Fibroblast of mammary gland (primary cell): ENCODE data around the gene ANK2.

ENCODE experiments used
- DNase-seq: peaks from one replicate; pipeline ENCODE4 v3.0.0-alpha.2; 2010; ENCODE audit warnings: low read depth
- H3K4me3 ChIP-seq: 2 replicates; pipeline ENCODE4 v1.5.1; 2011; ENCODE audit warnings: low read depth, mild to moderate bottlenecking, low read length, moderate library complexity; ENCODE audit not compliant: control insufficient read depth
- TF ChIP-seq, protein P1 (sequence below): conservative IDR thresholded peaks from 2 replicates; pipeline ENCODE4 v1.5.1; 2011; ENCODE audit warnings: low read depth, low read length, inconsistent platforms; ENCODE audit not compliant: control insufficient read depth, insufficient read depth

The ANK2 gene

DNA sequence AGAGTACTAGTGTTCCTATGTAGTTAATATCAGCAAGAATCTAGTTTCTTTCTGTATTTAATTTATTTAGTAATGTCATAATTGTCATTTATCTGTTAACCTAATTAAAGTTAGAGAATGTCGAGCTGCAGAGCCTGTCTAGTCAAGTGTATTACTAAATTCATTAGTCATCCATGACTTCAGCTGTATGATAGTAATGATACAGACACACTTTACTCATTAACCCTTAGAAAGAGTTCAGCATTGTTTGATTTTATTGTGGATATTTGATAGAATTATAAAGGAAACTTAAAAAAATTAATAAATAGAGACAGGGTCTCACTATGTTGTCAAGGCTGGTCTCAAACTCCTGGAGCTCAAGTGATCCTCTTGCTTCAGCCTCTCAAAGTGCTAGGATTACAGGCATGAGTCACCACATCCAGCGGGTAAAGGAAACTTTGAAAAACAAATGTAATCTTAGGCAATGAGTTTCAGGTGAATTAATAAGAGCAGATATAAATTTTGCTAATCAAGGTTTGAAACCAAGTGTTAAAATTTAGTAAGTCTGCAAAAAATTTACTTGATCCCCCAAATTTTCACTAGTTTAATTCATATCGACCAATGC lies 110.6 kb downstream of the ANK2 start:
- H3K4me3 ChIP-seq, result no peak overlapping the region
- DNase-seq, result peak; percentile 37
- TF ChIP-seq, protein P1, sequence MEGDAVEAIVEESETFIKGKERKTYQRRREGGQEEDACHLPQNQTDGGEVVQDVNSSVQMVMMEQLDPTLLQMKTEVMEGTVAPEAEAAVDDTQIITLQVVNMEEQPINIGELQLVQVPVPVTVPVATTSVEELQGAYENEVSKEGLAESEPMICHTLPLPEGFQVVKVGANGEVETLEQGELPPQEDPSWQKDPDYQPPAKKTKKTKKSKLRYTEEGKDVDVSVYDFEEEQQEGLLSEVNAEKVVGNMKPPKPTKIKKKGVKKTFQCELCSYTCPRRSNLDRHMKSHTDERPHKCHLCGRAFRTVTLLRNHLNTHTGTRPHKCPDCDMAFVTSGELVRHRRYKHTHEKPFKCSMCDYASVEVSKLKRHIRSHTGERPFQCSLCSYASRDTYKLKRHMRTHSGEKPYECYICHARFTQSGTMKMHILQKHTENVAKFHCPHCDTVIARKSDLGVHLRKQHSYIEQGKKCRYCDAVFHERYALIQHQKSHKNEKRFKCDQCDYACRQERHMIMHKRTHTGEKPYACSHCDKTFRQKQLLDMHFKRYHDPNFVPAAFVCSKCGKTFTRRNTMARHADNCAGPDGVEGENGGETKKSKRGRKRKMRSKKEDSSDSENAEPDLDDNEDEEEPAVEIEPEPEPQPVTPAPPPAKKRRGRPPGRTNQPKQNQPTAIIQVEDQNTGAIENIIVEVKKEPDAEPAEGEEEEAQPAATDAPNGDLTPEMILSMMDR, result no peak

DNA sequence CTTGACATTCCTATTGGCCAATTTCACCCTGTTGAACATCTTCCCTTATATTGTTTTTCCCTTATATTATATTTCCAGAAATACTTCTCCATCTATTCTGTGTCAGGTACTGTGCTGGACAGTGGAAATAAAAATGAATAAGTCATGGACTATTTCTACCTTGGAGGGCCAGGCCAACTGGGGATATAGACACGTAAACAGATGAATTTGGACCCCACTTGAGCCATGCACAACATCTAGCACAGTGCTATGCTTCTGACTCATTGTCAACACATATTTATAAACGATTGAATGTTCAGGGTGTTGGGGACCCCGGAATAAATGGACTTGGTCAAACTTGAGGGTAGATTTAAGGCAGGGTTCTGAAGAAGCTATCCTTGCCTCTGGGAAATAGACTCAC lies 111.1 kb downstream of the ANK2 start:
- TF ChIP-seq, protein P1, result no peak
- DNase-seq, result no peak
- no peak overlapping the region for H3K4me3 ChIP-seq

- no peak overlapping the region for H3K4me3 ChIP-seq
- DNase-seq, result peak; percentile 77
- TF ChIP-seq, protein P1, result no peak
Observed at GRCh38 chr4:113162089-113162488, 112.6 kb downstream of the ANK2 start.

- no peak for DNase-seq
- H3K4me3 ChIP-seq, result no peak overlapping the region
- TF ChIP-seq, protein P1, result no peak
Observed at GRCh38 chr4:113169368-113169767, 119.9 kb downstream of the ANK2 start.

DNA sequence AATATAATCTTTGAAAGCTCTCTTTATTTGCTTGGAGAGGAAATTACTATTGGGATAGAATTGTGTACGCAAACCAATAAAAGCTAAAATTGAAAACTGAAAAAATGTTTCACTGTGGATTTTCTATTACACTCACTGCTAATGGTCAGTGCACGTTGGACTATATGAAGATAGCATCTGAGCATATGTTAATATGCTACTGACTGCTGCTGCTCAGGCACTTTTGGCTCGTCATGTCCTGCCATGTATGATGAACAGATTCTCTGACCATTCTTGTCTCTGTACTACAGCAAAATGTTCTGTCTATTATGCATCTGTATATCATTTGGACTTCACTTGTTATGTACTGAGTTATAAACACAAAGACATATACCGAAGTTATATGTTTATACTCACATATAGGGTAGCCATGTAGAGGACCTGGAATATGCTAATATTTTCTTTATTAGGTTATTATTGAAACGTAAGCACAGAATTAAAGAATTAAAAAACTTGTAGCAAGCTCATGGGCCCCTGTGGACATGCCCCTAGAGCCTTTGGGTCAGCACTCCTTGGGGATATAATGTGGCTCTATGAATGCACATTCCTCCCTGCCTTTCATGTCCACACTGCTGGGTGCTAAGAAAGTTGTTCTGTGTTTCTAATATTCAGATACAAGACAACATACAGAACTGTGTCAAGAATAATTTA lies 120.8 kb downstream of the ANK2 start:
- no peak for DNase-seq
- no peak overlapping the region for H3K4me3 ChIP-seq
- TF ChIP-seq, protein P1, result no peak

DNA sequence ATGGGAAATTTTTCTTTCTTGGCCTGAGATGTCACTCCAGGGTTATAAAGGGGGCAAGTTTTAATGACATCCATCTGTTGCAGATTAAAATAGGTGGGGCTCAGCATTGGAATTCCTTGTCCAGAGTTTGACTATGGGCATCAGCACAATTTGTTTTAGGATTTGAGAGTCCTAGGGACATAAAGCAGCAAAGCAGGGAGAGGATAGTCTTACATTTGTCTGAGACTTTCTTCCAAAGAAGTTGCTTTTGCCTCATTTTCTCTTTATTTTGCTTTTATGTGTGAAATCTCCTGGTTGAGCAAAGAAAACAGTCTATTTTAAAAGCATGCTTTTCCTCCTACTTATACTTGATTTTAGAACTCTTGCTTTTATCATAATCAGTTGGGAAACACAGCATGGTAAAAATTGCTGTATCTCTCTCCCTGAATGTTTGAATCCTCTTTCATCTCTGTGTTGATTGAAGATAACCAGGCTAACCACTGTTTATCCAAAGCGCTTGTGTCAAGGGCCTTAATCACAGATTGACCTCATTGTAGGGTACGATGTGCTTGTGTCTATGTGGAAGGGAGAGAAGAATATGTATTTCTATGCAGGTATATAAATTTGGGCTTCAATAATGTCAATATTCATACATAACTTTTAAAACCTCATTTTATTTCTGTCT lies 121.5 kb downstream of the ANK2 start:
- TF ChIP-seq, protein P1, result no peak
- H3K4me3 ChIP-seq, result no peak overlapping the region
- no peak for DNase-seq
